Sciatic nerve (tissue), 2 donors: ENCODE measurements around the gene DMRT2. TPM values are rescaled to one million over a fixed set of nuclear protein-coding genes. Genes with fewer than 3 reads are reported as not detected.

ENCODE experiments used
- ATAC-seq: fragments of 200-7000 bp; cut with Tn5 transposase; one replicate; pipeline ENCODE4 v1.9.1; 2020; ENCODE audit warnings: mild to moderate bottlenecking, moderate library complexity
- DNase-seq: peaks from one replicate; pipeline ENCODE4 v3.0.0-alpha.2; 2020; ENCODE audit warnings: low spot score
- intact Hi-C: fragments of 100-400 bp; cut with DNase I; formaldehyde crosslinking; loops from one replicate; pipeline ENCODE4 v1.14.2; 2022
- total RNA-seq: library from RNA; stranded (reverse); fragmentation: NEBNext Ultra II Directional; extraction: Animal tissue kit (Norgen Biotek cat#: 25700); gene quantifications from one replicate; pipeline ENCODE4 v1.2.1, GENCODE V29; 2021
- donor health status: DM: no; HTN: no; CAD: no.
- donor health status: DM: no; HTN: no; CAD: no.

DMRT2 gene
- total RNA-seq = 2.4 TPM

- intact Hi-C loops = no loop called here
- peak; percentile 95 for ATAC-seq
- DNase-seq = peak; percentile 92
These were observed at the start of gene DMRT2 for GRCh38 chr9:1050125-1050895. Gene DMRT2 (plus strand): TSS chr9:1050357. CDS start chr9:1051614, 1,257 bp downstream.

- DNase-seq (no peak), ATAC-seq (no peak)
- intact Hi-C loops = no loop called here
These were observed 48.3 kb upstream of the DMRT2 start for GRCh38 chr9:1001838-1002237.

DNA sequence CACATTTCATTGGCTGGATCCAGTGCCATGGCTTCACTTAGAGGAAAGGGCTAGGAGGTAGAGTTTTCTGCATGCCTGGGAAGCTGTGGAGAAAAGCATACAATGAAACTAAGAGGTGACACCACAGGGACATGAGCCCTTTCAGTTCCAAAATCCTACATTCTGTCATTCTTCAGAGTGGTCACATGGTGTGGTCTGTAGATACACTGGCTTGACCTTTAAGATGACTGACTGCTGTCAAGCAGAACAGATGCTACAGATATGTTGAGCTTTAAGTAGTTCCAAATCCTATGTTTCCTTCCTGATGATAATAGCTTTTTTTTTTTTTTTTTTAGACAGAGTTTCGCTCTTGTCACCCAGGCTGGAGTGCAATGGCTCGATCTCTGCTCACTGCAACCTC, 47.5 kb upstream of the DMRT2 start:
- DNase-seq = no peak
- intact Hi-C loops = no loop called here
- no peak for ATAC-seq

- intact Hi-C loops = no loop called here
- ATAC-seq = no peak
- DNase-seq = no peak
These were observed 45.0 kb upstream of the DMRT2 start for GRCh38 chr9:1005043-1005667.

GRCh38 chr9:1007312-1007711, 42.8 kb upstream of the DMRT2 start:
- intact Hi-C loops = no loop called here
- DNase-seq (no peak), ATAC-seq (no peak)

GRCh38 chr9:1008216-1008615, 41.9 kb upstream of the DMRT2 start:
- DNase-seq (no peak), ATAC-seq (no peak)
- intact Hi-C loops = no loop called here

DNA sequence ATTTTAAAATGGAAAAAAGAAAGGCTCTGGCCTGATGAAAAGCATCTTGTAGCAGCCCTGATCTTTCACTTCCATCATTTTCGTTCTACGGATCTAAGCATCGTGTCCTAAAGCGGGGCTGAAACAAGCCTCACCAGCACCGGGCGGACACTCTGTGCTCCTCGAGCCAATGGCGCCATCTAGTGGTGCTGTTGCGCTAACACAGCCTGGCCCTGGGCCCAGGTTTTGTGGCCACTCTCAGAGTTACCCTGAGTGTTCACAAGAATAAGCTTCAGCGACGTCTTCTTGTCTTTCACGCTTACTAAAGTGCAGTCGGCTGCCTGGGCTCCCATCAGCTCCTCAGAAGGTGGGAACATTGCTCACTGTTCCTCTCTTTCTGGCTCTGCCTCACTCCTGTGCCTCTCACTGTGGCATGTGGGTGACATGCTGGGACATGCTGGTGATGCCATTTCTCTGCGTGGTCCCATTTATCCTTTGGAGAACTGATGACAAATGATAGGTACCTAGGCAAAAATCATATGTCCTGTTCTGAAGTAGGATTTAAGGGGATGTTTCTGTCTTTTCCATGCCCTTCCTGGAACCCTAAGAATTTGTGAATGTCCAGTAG, 41.0 kb upstream of the DMRT2 start:
- intact Hi-C loops = no loop called here
- peak; percentile 89 for DNase-seq
- peak; percentile 96 for ATAC-seq

- intact Hi-C loops = no loop called here
- ATAC-seq (no peak), DNase-seq (no peak)
These were observed 37.1 kb upstream of the DMRT2 start for GRCh38 chr9:1013021-1013420.

DNA sequence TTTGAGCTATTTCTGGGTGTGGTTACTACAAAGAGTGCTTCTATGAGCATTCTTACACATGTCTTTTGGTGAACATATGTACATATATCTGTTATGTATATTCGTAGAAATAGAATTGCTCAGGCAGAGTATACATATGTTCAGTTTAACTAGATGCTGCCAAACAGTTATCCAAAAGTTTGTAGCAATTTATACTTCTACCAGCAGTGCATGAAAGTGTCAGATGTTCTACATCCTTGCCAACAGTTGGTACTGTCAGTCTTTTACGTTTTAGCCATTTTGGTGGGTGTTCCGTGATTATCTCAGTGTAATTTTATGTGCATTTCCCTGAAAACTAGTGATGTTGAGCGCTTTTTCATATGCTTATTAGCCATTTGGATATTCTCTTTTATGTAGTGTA, 35.9 kb upstream of the DMRT2 start:
- ATAC-seq = no peak
- intact Hi-C loops = no loop called here
- DNase-seq = no peak

DNA sequence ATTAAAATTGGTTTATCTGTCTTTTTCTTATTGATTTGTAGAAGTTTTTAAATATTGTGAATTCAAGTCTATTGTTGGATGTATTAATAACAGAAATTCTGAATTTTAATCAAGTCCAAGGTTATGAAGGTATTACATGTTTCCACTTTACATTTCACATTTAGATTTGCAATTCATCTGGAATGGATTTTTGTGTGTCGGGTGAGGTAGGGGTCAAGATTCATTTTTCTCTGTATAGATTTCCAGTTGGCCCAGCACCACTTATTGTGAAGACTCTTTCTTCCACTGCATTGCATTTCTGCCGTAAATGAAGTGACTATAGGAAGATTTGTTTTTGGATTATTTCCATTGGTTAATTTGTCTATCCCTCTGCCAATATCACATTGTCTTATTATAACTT, 35.5 kb upstream of the DMRT2 start:
- no peak for ATAC-seq
- intact Hi-C loops = no loop called here
- DNase-seq = no peak

DNA sequence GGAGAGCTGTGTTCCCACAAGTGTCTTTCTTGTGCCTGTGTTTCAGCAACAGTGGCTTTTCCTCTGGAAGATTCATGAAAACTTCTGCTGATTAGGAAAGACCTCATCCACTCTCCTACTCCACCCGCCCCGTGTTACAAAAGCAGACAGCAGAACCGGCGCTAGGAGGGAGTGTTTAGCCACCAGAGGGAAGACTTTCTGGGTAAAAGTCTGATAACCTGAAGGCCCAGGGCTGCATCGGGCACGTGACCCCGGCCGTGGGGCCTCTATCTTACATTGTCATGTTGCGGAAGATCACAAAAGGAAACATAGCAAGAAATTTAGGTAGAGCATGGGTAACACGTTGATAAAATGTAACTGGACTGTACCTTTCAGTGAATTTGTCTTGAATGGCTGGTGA, 32.0 kb upstream of the DMRT2 start:
- intact Hi-C loops = no loop called here
- peak; percentile 62 for ATAC-seq
- DNase-seq = no peak

DNA sequence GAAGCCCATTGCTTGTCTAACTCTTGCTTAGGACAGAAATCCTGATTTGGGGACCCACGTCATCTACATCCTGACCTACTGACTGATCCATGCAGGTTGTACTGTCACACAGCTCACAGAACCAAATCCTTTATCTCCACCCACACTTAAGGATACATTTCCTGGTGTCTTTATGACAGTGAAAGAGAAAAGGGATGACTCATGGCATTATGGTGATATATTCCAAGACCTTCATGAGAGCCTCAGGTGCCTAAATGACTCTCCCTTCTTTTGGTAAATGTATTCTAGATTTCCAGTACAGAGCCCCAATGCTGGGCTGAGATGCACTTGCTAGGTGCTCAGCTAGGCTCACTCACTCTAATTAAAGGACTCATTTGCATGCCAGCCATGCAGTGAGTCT, 26.0 kb upstream of the DMRT2 start:
- ATAC-seq (no peak), DNase-seq (no peak)
- intact Hi-C loops = no loop called here

DNA sequence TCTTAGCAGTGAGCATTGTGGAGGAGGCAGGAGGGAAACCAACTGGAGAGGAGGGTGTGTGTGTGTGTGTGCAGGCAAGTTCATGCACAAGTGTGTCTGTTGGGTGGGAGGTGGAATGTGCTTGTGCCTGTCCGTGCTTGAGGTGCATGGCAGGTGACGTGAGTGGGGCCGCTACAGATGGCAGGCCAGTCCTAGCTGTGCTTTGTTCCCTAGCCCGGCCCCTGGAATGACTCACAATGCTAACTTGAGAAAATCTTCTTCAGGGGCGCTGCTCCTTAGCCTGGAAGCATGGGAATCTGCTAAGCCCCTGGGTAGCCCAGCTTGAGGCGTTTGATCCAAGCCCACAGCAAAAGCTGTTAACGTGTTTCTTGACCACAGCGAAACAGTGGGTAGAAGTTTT, 25.0 kb upstream of the DMRT2 start:
- intact Hi-C loops = no loop called here
- ATAC-seq (no peak), DNase-seq (no peak)

GRCh38 chr9:1026219-1026618, 23.9 kb upstream of the DMRT2 start:
- no peak for ATAC-seq
- no peak for DNase-seq
- intact Hi-C loops = no loop called here

GRCh38 chr9:1028501-1029190, 21.5 kb upstream of the DMRT2 start:
- intact Hi-C loops = no loop called here
- no peak for DNase-seq
- ATAC-seq = no peak

DNA sequence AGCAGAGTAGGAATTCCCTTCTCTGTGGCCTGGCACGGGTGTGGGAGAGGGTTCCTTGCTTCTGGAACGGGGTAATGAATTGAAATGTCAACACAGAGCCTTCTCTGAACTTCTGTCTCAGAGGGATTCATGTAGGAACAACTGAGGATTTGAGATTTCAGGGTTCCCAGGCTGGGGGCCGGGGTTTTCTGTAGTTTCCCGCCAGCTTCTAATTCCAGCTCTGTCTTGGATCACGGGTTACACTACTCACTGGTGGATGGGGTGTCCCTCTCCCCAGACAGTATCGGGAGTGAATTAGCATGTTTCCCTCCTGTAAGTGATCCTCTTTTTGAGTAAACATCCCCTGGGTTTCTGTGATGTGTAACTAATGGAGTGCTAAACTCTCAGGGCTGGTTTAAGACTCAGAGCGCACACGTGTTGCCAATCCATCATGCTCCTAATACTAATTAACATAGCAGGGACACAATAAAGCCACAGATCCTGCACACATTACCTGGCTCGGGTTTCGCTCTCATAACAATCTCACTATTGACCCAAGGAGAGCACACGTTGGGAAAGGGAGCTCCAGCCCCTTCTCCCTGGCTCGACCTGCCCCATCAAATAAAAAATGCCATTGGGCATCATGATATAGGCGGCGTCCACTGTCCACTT, 18.1 kb upstream of the DMRT2 start:
- intact Hi-C loops = no loop called here
- no peak for DNase-seq
- no peak for ATAC-seq

DNA sequence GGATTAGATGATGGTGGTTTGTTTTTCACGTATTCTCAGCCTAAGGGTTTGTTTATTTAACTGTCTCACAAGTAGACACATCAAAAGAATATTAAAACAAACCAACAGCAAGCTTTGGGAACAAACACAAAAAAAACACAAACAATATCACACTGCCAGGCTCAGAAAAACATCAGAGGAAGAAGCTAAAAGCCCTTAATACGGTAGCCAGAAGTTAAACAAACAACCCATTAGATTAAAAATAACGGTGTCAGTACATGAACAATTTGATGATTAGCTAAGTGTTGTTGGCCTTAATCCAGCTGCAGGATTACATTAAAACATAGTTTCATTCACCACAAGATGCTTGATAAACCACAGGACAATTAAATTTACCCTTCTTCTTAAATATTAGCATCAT, 15.9 kb upstream of the DMRT2 start:
- DNase-seq = no peak
- intact Hi-C loops = no loop called here
- no peak for ATAC-seq

DNA sequence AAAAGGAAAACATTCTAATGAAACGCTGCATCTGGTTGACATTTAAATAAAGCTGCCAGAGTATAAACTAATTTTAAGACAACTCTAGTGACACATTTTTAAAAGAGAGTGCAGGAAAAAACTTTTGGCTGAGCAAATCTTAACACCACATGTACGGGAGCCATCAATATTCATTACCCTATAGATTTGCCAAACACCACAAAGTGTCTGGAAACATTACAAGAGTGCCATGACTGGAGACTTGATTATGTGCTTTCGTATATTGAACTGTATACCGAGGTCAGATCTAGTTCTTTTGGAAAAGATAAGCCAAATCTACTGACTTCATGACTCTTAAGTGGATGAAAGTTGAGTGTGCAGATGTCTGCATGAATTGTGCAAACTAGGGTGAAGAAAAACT, 10.6 kb upstream of the DMRT2 start:
- no peak for DNase-seq
- no peak for ATAC-seq
- intact Hi-C loops = no loop called here

- intact Hi-C loops = no loop called here
- no peak for ATAC-seq
- DNase-seq = no peak
These were observed 7.7 kb upstream of the DMRT2 start for GRCh38 chr9:1042466-1042865.
